Mesodermal cell (in vitro differentiated cells): ENCODE data around the gene DYNC2I2.
A peak's percentile ranks its signal among the peaks of the same experiment; 100 is the strongest.
"Not testable (repeated sequence)": the region's sequence is repeated elsewhere in the genome, so short reads cannot be mapped to it uniquely, and the experiment has no call there.

Source experiments
- H3K27ac ChIP-seq: 2 replicates; pipeline ENCODE4 v1.7.0; 2013; ENCODE audit warnings: mild to moderate bottlenecking, low read depth, low read length, moderate library complexity; ENCODE audit not compliant: severe bottlenecking
- H3K36me3 ChIP-seq: 2 replicates; pipeline ENCODE4 v1.7.1; 2013; ENCODE audit warnings: mild to moderate bottlenecking, low read length, moderate library complexity; ENCODE audit not compliant: control insufficient read depth, insufficient read depth
- H3K4me1 ChIP-seq: one replicate; pipeline ENCODE4 v1.7.1; 2013; ENCODE audit warnings: mild to moderate bottlenecking, low read length; ENCODE audit not compliant: insufficient read depth, control insufficient read depth, poor library complexity, severe bottlenecking
- H3K4me3 ChIP-seq: 2 replicates; pipeline ENCODE4 v1.7.0; 2013; ENCODE audit warnings: low read length, control low read depth, mild to moderate bottlenecking; ENCODE audit not compliant: insufficient read depth, poor library complexity, severe bottlenecking; ENCODE audit errors: extremely low read depth
- H3K9me3 ChIP-seq: 2 replicates; pipeline ENCODE4 v1.7.1; 2013; ENCODE audit warnings: mild to moderate bottlenecking, low read length, moderate library complexity; ENCODE audit not compliant: control insufficient read depth
- WGBS, 2 experiments: methylation state at CpG; one replicate each; pipeline ENCODE4 v1.1.5; 2013; ENCODE audit warnings: missing lambda C conversion rate in 2 of 2; ENCODE audit not compliant: insufficient coverage in 2 of 2; 5-methylcytosine and 5-hydroxymethylcytosine counted together

Gene DYNC2I2

DNA sequence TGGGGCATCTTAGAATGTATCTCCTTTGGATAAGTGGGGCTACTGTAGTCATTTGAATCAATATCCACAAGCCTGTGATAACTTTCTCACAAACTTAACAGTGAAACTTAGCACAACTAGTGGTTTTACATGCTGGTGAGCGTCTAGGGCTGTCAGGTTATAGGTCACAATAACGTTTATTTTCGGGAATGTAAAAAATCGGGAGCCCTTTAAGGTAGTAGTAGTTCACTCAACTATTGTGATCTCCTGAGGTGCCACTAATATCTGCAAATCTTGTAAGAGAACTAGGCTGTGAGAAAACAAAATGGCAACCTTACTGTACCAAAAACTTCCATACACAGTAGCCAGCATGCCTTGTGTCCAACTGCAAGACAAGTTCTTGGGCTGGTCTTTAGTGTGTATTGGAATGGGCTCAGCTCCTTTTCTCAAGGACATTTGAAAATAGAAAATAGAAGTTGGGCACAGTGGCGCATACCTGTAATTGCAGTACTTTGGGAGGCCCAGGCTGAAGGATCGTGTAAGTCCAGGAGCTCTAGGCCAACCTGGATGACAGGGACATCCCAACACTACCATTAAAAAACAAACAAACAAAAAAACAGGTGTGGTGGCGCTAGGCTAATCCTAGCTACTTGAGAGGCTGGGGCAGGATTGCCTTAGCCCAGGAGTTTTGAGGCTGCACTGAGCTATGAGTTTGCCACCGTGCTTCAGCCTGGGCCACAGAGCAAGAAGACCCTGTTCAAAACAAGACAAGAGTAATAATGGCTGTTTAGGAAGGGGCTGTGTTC lies 40.5 kb upstream of the DYNC2I2 start:
- Histone ChIP-seq H3K36me3 (peaks cover 51% of the 10 kb centered on the region), H3K27ac (peak overlapping the region; percentile 26), H3K9me3 (no peaks in the 10 kb centered on the region), H3K4me3 (no peak overlapping the region), H3K4me1 (peaks cover 11% of the 10 kb centered on the region)
- WGBS, 2 experiments, result 84 to 88% methylated on average over 3 to 7 of the region's 8 CpGs

DNA sequence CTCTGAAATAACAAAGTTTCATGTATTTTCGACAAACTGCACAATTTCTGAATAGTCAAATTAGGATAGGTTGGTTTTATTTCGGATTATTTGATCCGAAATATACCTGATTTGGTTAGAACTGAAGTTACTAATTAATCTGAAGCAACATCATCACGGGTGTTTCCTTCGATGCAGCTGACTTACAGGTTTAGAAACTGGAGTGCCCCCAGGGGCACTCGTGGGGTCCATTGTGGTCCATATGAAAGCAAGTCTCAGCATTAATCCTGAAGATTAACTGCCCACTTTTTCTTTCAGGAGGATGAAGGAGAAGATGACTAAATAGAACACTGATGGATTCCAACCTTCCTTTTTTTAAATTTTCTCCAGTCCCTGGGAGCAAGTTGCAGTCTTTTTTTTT lies 37.7 kb upstream of the DYNC2I2 start:
- Histone ChIP-seq H3K4me3 (no peak overlapping the region), H3K36me3 (peaks cover 67% of the 10 kb centered on the region), H3K9me3 (no peaks in the 10 kb centered on the region), H3K27ac (no peak overlapping the region), H3K4me1 (peaks cover 11% of the 10 kb centered on the region)
- WGBS, 2 experiments, result 94 to 97% methylated on average over 5 of the region's 6 CpGs

DNA sequence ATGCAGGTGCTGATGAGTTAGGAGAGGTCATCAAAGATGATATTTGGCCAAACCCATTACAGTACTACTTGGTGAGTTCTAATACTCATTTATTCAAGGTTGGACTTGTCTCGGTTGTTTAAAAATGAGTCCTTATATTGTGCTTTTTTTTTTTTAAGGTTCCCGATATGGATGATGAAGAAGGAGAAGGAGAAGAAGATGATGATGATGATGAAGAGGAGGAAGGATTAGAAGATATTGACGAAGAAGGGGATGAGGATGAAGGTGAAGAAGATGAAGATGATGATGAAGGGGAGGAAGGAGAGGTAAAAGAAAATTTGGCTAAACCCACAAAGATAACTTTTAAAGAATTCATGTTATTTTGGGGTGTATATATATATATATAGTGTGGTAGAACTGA lies 37.1 kb upstream of the DYNC2I2 start:
- 96 to 100% methylated on average over 2 to 3 of the region's 3 CpGs for WGBS, 2 experiments
- peaks cover 11% of the 10 kb centered on the region for H3K4me1 ChIP-seq
- not testable (repeated sequence) for H3K4me3 ChIP-seq, H3K9me3 ChIP-seq, H3K27ac ChIP-seq
- peaks cover 67% of the 10 kb centered on the region for H3K36me3 ChIP-seq

DNA sequence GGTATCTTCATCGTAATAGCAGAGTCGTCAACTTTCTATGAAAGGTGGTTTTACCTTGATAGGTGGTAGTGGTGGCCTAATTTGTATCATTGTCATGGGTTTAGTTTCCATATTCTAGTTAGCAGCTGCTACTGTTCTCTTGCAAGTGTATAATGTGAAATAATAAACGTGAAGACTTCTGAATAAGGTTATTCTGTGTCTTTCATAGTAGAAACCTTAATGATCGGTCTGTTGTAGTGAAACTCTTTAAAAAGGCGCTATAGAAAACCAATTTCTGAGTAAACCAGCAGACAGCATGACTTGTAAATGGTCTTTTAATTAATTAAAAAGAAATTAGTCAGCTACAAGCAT lies 34.0 kb upstream of the DYNC2I2 start:
- Histone ChIP-seq H3K9me3 (no peaks in the 10 kb centered on the region), H3K4me1 (peaks cover 20% of the 10 kb centered on the region), H3K36me3 (peaks cover 46% of the 10 kb centered on the region), H3K27ac (no peak overlapping the region), H3K4me3 (peak overlapping the region; percentile 91)
- WGBS, 2 experiments, result 0 to 3% methylated on average over 3 of the region's 5 CpGs

DNA sequence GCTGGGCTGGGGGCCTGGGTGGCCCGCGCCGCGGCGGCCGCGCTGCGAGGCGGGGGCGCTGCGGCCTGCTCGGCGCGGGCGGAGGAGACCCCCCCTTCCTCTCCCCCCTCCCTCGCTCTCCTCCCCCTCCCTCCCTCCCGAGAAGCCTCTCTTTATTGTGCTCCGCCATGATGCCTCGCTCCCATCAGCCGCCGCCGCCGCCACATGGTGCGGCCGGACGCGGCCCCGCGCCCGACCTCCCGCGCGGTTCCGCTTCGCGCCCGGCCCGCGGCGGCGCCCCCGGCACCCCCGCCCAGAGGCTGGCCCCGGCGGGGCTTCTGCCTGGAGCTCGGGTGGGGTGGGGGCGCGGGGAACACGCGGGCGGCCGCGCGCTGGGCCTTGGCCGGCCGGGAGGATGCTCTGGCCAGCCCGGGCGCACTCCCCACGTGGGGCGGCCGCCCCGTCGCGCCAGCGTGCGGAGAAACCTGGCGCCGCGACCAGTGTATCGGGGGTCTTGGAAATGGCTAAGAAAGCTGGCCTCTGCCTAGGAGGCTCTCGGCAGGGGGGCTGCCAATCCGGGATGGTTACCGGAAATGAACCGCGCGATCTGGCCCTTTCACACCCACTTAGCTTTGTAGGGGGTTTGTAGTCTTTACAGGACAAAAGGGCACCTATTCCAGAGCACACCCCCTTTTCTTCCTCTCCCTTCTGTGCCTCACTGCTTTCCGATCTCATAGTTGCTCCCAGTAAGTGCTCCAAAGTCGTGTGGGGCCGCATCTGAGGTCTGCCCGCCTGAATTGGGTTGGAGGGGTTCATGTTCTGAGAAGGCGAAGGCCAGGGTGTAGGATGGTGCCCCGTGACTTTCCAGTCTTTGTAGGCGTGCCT lies 33.4 kb upstream of the DYNC2I2 start:
- Histone ChIP-seq H3K9me3 (no peaks in the 10 kb centered on the region), H3K27ac (peak overlapping the region; percentile 66)
- WGBS, 2 experiments, result 1% methylated on average over 43 to 59 of the region's 83 CpGs

DNA sequence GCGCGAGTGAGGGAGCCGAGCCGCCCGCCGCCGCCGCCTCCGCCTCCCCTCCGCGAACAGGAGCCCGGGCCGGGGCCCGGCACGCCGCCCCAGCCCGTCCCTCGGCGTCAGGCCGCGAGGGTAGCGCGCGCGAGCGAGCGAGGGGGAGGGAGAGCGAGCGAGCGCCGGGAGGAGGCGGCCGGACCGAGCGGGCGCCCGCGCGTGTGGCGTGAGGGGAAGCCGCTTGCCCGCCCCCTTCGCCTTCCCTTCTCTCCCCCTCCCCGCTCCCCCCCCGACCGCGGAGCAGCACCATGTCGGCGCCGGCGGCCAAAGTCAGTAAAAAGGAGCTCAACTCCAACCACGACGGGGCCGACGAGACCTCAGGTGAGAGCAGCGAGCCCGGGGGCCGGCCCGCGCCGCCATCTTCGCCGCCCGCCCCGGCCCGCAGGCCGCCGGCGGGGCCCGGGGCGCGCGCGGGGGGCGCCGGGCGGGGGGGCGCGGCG lies 32.7 kb upstream of the DYNC2I2 start:
- 0% methylated on average over 21 to 26 of the region's 80 CpGs for WGBS, 2 experiments
- peaks cover 39% of the 10 kb centered on the region for H3K36me3 ChIP-seq
- H3K4me1 ChIP-seq, result peaks cover 24% of the 10 kb centered on the region
- peak overlapping the region; percentile 91 for H3K27ac ChIP-seq
- H3K4me3 ChIP-seq, result peak overlapping the region; percentile 55
- no peaks in the 10 kb centered on the region for H3K9me3 ChIP-seq

More for the DNA sequence above, 33.4 kb upstream of the DYNC2I2 start:
- H3K4me1 ChIP-seq, result peaks cover 22% of the 10 kb centered on the region
- H3K4me3 ChIP-seq, result peak overlapping the region; percentile 91
- peaks cover 43% of the 10 kb centered on the region for H3K36me3 ChIP-seq

DNA sequence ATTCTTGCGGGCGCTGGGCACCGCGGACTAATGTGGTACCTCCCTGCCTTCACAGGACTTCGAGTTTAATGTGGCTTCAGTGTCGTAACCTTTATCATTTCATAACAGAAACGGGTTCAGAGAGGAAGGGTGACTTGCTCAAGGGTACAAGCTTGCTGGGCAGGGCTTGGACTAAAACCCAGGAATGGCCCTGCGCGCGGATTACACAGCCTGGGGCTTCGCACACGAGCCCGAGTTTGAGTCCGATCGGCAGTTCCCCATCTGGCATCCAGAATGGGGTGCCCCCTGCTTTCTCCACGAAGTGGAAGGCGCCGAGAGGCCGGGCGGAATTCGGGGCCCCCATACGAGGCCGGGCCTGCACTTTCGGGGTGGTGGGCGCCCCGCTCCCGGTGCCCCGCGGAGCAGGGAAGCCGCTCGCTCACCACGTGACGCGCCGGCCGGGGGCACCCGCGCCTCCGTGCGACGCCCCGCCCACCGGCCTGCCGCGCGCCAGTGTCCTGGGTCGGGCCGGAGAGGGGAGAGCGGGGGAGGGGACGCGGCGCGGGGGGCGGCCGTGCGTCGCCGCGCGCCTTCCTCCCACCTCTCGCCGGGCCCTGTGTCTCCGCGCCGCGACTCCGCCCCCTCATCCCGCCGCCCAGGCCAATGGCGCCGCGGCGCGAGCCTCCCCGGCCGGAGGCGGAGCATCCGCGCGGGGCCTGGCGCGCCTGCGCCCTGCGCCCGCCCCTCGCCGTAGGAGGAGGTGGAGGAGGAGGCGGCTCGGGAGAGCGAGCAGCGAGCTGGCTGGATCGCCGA lies 32.0 kb upstream of the DYNC2I2 start, which contains the start of gene SET:
Gene SET (plus strand): TSS at position 722 of the 792 bp plus-strand sequence. CDS start 361 bp downstream, outside the sequence.
- WGBS, 2 experiments, result 3 to 7% methylated on average over 47 to 58 of the region's 93 CpGs
- H3K4me3 ChIP-seq, result peak within 1 kb of the TSS; percentile 91
- peak within 1 kb of the TSS; percentile 91 for H3K27ac ChIP-seq
- peaks cover 24% of the 10 kb centered on the region for H3K4me1 ChIP-seq
- H3K9me3 ChIP-seq, result no peaks in the 10 kb centered on the region
- peaks cover 32% of the 10 kb centered on the region for H3K36me3 ChIP-seq

DNA sequence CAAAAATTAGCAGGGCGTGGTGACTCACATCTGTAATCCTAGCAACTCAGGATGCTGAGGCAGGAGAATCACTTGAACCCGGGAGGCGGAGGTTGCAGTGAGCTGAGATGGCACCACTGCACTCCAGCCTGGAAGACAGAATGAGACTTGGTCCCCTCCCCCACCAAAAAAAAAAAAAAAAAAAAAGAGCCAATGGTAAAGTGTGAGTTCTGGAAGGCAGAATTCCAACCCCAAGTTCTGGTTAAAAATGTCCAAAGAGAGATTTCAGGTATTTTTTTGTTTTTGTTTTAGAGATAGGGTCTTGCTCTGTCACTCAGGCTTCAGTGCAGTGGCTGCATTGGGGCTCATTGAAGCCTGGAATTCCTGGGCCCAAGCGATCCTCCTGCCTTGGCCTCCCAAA lies 30.8 kb upstream of the DYNC2I2 start:
- Histone ChIP-seq H3K4me3 (no peak overlapping the region), H3K36me3 (peaks cover 20% of the 10 kb centered on the region), H3K4me1 (peaks cover 23% of the 10 kb centered on the region), H3K9me3 (no peaks in the 10 kb centered on the region), H3K27ac (no peak overlapping the region)
- WGBS, 2 experiments, result 86 to 89% methylated on average over 2 to 3 of the region's 4 CpGs

DNA sequence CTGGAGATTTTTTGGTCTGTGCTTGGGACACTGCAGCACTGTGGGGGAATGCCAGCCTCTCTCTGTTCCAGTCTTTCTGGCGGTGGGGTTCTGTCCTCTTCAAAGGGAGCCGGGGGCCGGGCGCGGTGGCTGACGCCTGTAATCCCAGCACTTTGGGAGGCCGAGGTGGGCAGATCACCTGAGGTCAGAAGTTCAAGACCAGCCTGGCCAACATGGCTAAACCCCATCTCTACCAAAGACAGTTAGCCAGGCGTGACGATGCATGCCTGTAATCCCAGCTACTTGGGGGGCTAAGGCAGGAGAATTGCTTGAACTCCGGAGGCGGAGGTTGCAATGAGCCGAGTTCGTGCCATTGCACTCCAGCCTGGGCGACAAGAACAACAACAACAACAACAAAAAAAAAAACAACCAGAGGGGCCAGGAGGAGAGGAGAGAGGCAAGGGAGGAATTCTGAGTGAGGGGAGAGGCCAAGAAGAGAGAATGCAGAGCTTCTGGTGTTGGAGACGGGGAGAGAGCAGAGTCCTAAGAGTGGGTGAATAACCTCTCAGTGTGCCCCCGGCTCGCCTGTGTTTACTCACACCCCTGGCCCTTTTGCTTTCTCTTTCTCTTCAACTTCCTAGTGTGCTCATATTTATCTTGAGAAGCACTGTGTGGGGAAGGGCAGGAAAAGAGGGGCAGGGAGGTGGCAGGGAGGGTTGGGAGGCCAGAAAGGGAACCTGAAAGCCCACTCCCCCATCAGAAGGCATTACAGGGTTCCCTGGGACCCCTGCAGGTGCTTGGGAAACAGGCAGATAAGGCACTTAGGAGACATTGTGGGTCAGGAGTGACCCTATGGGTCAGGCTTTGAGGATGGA lies 29.2 kb upstream of the DYNC2I2 start:
- H3K4me1 ChIP-seq, result peaks cover 21% of the 10 kb centered on the region
- H3K36me3 ChIP-seq, result peaks cover 4% of the 10 kb centered on the region
- H3K9me3 ChIP-seq, result no peaks in the 10 kb centered on the region
- 52 to 57% methylated on average over 8 to 10 of the region's 17 CpGs for WGBS, 2 experiments
- H3K4me3 ChIP-seq, result peak overlapping the region; percentile 8
- H3K27ac ChIP-seq, result no peak overlapping the region
